ENCODE data around the gene SPRED2.

SPRED2 gene

GRCh38 chr2:65371074-65371434, 61.3 kb downstream of the SPRED2 start:
- no peak overlapping the region for H3K27ac ChIP-seq (ENCODE audit: low read depth in 2 of 2, low read length in 2 of 2)
- no peak overlapping the region for H3K4me3 ChIP-seq (ENCODE audit: low read length in 2 of 2)
- H3K9ac ChIP-seq (ENCODE audit: low read depth in 1 of 2, low read length in 2 of 2), result no peak overlapping the region
- no peaks in the 10 kb centered on the region for H3K27me3 ChIP-seq (ENCODE audit: control insufficient read depth in 2 of 2, insufficient read depth in 2 of 2, low read length in 2 of 2)
- peaks cover 20 to 33% of the 10 kb centered on the region in 2 donors for H3K4me1 ChIP-seq (ENCODE audit: control insufficient read depth in 2 of 2, insufficient read depth in 2 of 2, low read length in 2 of 2)
- H3K36me3 ChIP-seq (ENCODE audit: control insufficient read depth in 2 of 2, insufficient read depth in 2 of 2, low read length in 2 of 2), result peaks cover 0 to 2% of the 10 kb centered on the region in 2 donors
- no peaks in the 10 kb centered on the region for H3K9me3 ChIP-seq (ENCODE audit: control insufficient read depth in 2 of 2, low read length in 2 of 2)

GRCh38 chr2:65370387-65371073, 61.9 kb downstream of the SPRED2 start:
- Histone ChIP-seq H3K27ac (ENCODE audit: low read depth in 2 of 2, low read length in 2 of 2) (no peak overlapping the region), H3K9ac (ENCODE audit: low read depth in 1 of 2, low read length in 2 of 2) (no peak overlapping the region), H3K9me3 (ENCODE audit: control insufficient read depth in 2 of 2, low read length in 2 of 2) (no peaks in the 10 kb centered on the region), H3K4me3 (ENCODE audit: low read length in 2 of 2) (no peak overlapping the region), H3K36me3 (ENCODE audit: control insufficient read depth in 2 of 2, insufficient read depth in 2 of 2, low read length in 2 of 2) (peaks cover 0 to 2% of the 10 kb centered on the region in 2 donors), H3K27me3 (ENCODE audit: control insufficient read depth in 2 of 2, insufficient read depth in 2 of 2, low read length in 2 of 2) (no peaks in the 10 kb centered on the region), H3K4me1 (ENCODE audit: control insufficient read depth in 2 of 2, insufficient read depth in 2 of 2, low read length in 2 of 2) (peaks cover 20 to 35% of the 10 kb centered on the region in 2 donors)

GRCh38 chr2:65369980-65370379, 62.4 kb downstream of the SPRED2 start:
- no peak overlapping the region for H3K9ac ChIP-seq (ENCODE audit: low read depth in 1 of 2, low read length in 2 of 2)
- H3K27me3 ChIP-seq (ENCODE audit: control insufficient read depth in 2 of 2, insufficient read depth in 2 of 2, low read length in 2 of 2), result no peaks in the 10 kb centered on the region
- peaks cover 23 to 37% of the 10 kb centered on the region in 2 donors for H3K4me1 ChIP-seq (ENCODE audit: control insufficient read depth in 2 of 2, insufficient read depth in 2 of 2, low read length in 2 of 2)
- H3K4me3 ChIP-seq (ENCODE audit: low read length in 2 of 2), result no peak overlapping the region
- no peak overlapping the region for H3K27ac ChIP-seq (ENCODE audit: low read depth in 2 of 2, low read length in 2 of 2)
- peaks cover 0 to 2% of the 10 kb centered on the region in 2 donors for H3K36me3 ChIP-seq (ENCODE audit: control insufficient read depth in 2 of 2, insufficient read depth in 2 of 2, low read length in 2 of 2)
- no peaks in the 10 kb centered on the region for H3K9me3 ChIP-seq (ENCODE audit: control insufficient read depth in 2 of 2, low read length in 2 of 2)

- H3K9me3 ChIP-seq (ENCODE audit: control insufficient read depth in 2 of 2, low read length in 2 of 2), result no peaks in the 10 kb centered on the region
- peaks cover 23 to 35% of the 10 kb centered on the region in 2 donors for H3K4me1 ChIP-seq (ENCODE audit: control insufficient read depth in 2 of 2, insufficient read depth in 2 of 2, low read length in 2 of 2)
These were observed 62.8 kb downstream of the SPRED2 start for GRCh38 chr2:65369574-65369973.

GRCh38 chr2:65368468-65368867, 63.9 kb downstream of the SPRED2 start:
- Histone ChIP-seq H3K4me3 (ENCODE audit: low read length in 2 of 2) (no peak overlapping the region), H3K4me1 (ENCODE audit: control insufficient read depth in 2 of 2, insufficient read depth in 2 of 2, low read length in 2 of 2) (peaks cover 22 to 41% of the 10 kb centered on the region in 2 donors), H3K27me3 (ENCODE audit: control insufficient read depth in 2 of 2, insufficient read depth in 2 of 2, low read length in 2 of 2) (no peaks in the 10 kb centered on the region), H3K9me3 (ENCODE audit: control insufficient read depth in 2 of 2, low read length in 2 of 2) (no peaks in the 10 kb centered on the region), H3K36me3 (ENCODE audit: control insufficient read depth in 2 of 2, insufficient read depth in 2 of 2, low read length in 2 of 2) (no peaks in the 10 kb centered on the region), H3K27ac (ENCODE audit: low read depth in 2 of 2, low read length in 2 of 2) (no peak overlapping the region), H3K9ac (ENCODE audit: low read depth in 1 of 2, low read length in 2 of 2) (no peak overlapping the region)

More at GRCh38 chr2:65369574-65369973, 62.8 kb downstream of the SPRED2 start:
- H3K27ac ChIP-seq (ENCODE audit: low read depth in 2 of 2, low read length in 2 of 2), result no peak overlapping the region
- H3K36me3 ChIP-seq (ENCODE audit: control insufficient read depth in 2 of 2, insufficient read depth in 2 of 2, low read length in 2 of 2), result no peaks in the 10 kb centered on the region
- H3K9ac ChIP-seq (ENCODE audit: low read depth in 1 of 2, low read length in 2 of 2), result no peak overlapping the region
- H3K4me3 ChIP-seq (ENCODE audit: low read length in 2 of 2), result no peak overlapping the region
- H3K27me3 ChIP-seq (ENCODE audit: control insufficient read depth in 2 of 2, insufficient read depth in 2 of 2, low read length in 2 of 2), result no peaks in the 10 kb centered on the region

- peaks cover 20 to 42% of the 10 kb centered on the region in 2 donors for H3K4me1 ChIP-seq (ENCODE audit: control insufficient read depth in 2 of 2, insufficient read depth in 2 of 2, low read length in 2 of 2)
- no peak overlapping the region for H3K9ac ChIP-seq (ENCODE audit: low read depth in 1 of 2, low read length in 2 of 2)
- H3K9me3 ChIP-seq (ENCODE audit: control insufficient read depth in 2 of 2, low read length in 2 of 2), result no peaks in the 10 kb centered on the region
- H3K36me3 ChIP-seq (ENCODE audit: control insufficient read depth in 2 of 2, insufficient read depth in 2 of 2, low read length in 2 of 2), result no peaks in the 10 kb centered on the region
- no peak overlapping the region for H3K4me3 ChIP-seq (ENCODE audit: low read length in 2 of 2)
- H3K27me3 ChIP-seq (ENCODE audit: control insufficient read depth in 2 of 2, insufficient read depth in 2 of 2, low read length in 2 of 2), result no peaks in the 10 kb centered on the region
- peak overlapping the region; percentile 45 to 73 for H3K27ac ChIP-seq (ENCODE audit: low read depth in 2 of 2, low read length in 2 of 2)
These were observed 64.9 kb downstream of the SPRED2 start for GRCh38 chr2:65367524-65367923.

GRCh38 chr2:65366595-65367125, 65.7 kb downstream of the SPRED2 start:
- Histone ChIP-seq H3K4me1 (ENCODE audit: control insufficient read depth in 2 of 2, insufficient read depth in 2 of 2, low read length in 2 of 2) (peaks cover 20 to 42% of the 10 kb centered on the region in 2 donors), H3K27ac (ENCODE audit: low read depth in 2 of 2, low read length in 2 of 2) (peak overlapping the region; percentile 73 to 86), H3K4me3 (ENCODE audit: low read length in 2 of 2) (peak overlapping the region; percentile 54 to 60)

GRCh38 chr2:65364986-65365733, 67.2 kb downstream of the SPRED2 start:
- Histone ChIP-seq H3K4me3 (ENCODE audit: low read length in 2 of 2) (peak overlapping the region; percentile 18 to 60), H3K27ac (ENCODE audit: low read depth in 2 of 2, low read length in 2 of 2) (peak overlapping the region; percentile 73 to 86), H3K4me1 (ENCODE audit: control insufficient read depth in 2 of 2, insufficient read depth in 2 of 2, low read length in 2 of 2) (peaks cover 14 to 34% of the 10 kb centered on the region in 2 donors), H3K36me3 (ENCODE audit: control insufficient read depth in 2 of 2, insufficient read depth in 2 of 2, low read length in 2 of 2) (no peaks in the 10 kb centered on the region), H3K9me3 (ENCODE audit: control insufficient read depth in 2 of 2, low read length in 2 of 2) (no peaks in the 10 kb centered on the region), H3K9ac (ENCODE audit: low read depth in 1 of 2, low read length in 2 of 2) (peak overlapping the region in 1 of 2 donors; percentile 47), H3K27me3 (ENCODE audit: control insufficient read depth in 2 of 2, insufficient read depth in 2 of 2, low read length in 2 of 2) (no peaks in the 10 kb centered on the region)

More at GRCh38 chr2:65366595-65367125, 65.7 kb downstream of the SPRED2 start:
- Histone ChIP-seq H3K9me3 (ENCODE audit: control insufficient read depth in 2 of 2, low read length in 2 of 2) (no peaks in the 10 kb centered on the region), H3K36me3 (ENCODE audit: control insufficient read depth in 2 of 2, insufficient read depth in 2 of 2, low read length in 2 of 2) (no peaks in the 10 kb centered on the region), H3K27me3 (ENCODE audit: control insufficient read depth in 2 of 2, insufficient read depth in 2 of 2, low read length in 2 of 2) (no peaks in the 10 kb centered on the region), H3K9ac (ENCODE audit: low read depth in 1 of 2, low read length in 2 of 2) (peak overlapping the region in 1 of 2 donors; percentile 70)

GRCh38 chr2:65363879-65364666, 68.3 kb downstream of the SPRED2 start:
- no peak overlapping the region for H3K9ac ChIP-seq (ENCODE audit: low read depth in 1 of 2, low read length in 2 of 2)
- H3K27ac ChIP-seq (ENCODE audit: low read depth in 2 of 2, low read length in 2 of 2), result peak overlapping the region; percentile 80 to 81
- H3K9me3 ChIP-seq (ENCODE audit: control insufficient read depth in 2 of 2, low read length in 2 of 2), result no peaks in the 10 kb centered on the region
- no peaks in the 10 kb centered on the region for H3K27me3 ChIP-seq (ENCODE audit: control insufficient read depth in 2 of 2, insufficient read depth in 2 of 2, low read length in 2 of 2)
- H3K36me3 ChIP-seq (ENCODE audit: control insufficient read depth in 2 of 2, insufficient read depth in 2 of 2, low read length in 2 of 2), result no peaks in the 10 kb centered on the region
- peaks cover 14 to 38% of the 10 kb centered on the region in 2 donors for H3K4me1 ChIP-seq (ENCODE audit: control insufficient read depth in 2 of 2, insufficient read depth in 2 of 2, low read length in 2 of 2)
- no peak overlapping the region for H3K4me3 ChIP-seq (ENCODE audit: low read length in 2 of 2)
